CD14-positive monocyte (primary cell): ENCODE measurements around the gene RBM46. TPM values are rescaled to one million over a fixed set of nuclear protein-coding genes. Genes with fewer than 3 reads are reported as not detected.

ENCODE experiments used
- DNase-seq, 3 donors: peaks; one replicate each; pipeline ENCODE4 v3.0.0-alpha.2; 2011 to 2022
- H2AFZ ChIP-seq: 2 replicates; pipeline ENCODE4 v1.6.0; 2012; ENCODE audit warnings: mild to moderate bottlenecking, low read depth, low read length, inconsistent platforms; ENCODE audit not compliant: insufficient read depth, poor library complexity, severe bottlenecking
- H3K27ac ChIP-seq, 2 donors: 1 replicate in 1 of 2; 2 replicates in 1 of 2; pipeline ENCODE4 v1.5.1; 2012 to 2013; ENCODE audit warnings: low read length in 2 of 2, control low read depth in 1 of 2, inconsistent platforms in 1 of 2, low read depth in 1 of 2, mild to moderate bottlenecking in 1 of 2
- H3K27me3 ChIP-seq, 2 donors: one replicate each; pipeline versions ENCODE4 v1.6.0 to v1.6.1; 2011 to 2013; ENCODE audit warnings: low read length in 2 of 2; ENCODE audit not compliant: control insufficient read depth in 2 of 2, insufficient read depth in 2 of 2
- H3K36me3 ChIP-seq, 2 donors: replicated peaks in 1 of 2; 1 replicate in 1 of 2; 2 replicates in 1 of 2; pipeline versions ENCODE4 v1.5.1 to v1.6.1; 2012 to 2013; ENCODE audit warnings: low read length in 2 of 2, control low read depth in 1 of 2, inconsistent platforms in 1 of 2, mild to moderate bottlenecking in 1 of 2; ENCODE audit not compliant: insufficient read depth in 2 of 2, control insufficient read depth in 1 of 2
- H3K4me1 ChIP-seq, 2 donors: 1 replicate in 1 of 2; 2 replicates in 1 of 2; pipeline versions ENCODE4 v1.5.1 to v1.6.1; 2012 to 2013; ENCODE audit warnings: low read length in 2 of 2, control low read depth in 1 of 2, inconsistent platforms in 1 of 2, mild to moderate bottlenecking in 1 of 2, moderate library complexity in 1 of 2; ENCODE audit not compliant: insufficient read depth in 2 of 2, control insufficient read depth in 1 of 2
- H3K4me2 ChIP-seq: replicated peaks from 2 replicates; pipeline ENCODE3; 2012; ENCODE audit warnings: low read length, moderate library complexity, mild to moderate bottlenecking; ENCODE audit not compliant: poor library complexity, severe bottlenecking; ENCODE audit errors: extremely low read depth
- H3K4me3 ChIP-seq, 3 experiments: fragments of 200-600 bp in 1 of 3; sonication (generic) in 1 of 3; replicated peaks in 1 of 3; 1 replicate in 2 of 3; 2 replicates in 1 of 3; pipeline ENCODE4 v1.5.1; 2011 to 2013; ENCODE audit warnings: low read length in 3 of 3, mild to moderate bottlenecking in 3 of 3, control low read depth in 2 of 3, low read depth in 2 of 3, inconsistent platforms in 1 of 3, moderate library complexity in 1 of 3
- H3K79me2 ChIP-seq: 2 replicates; pipeline ENCODE4 v1.6.0; 2012; ENCODE audit warnings: mild to moderate bottlenecking, control low read depth, inconsistent platforms, low read length, moderate library complexity; ENCODE audit not compliant: insufficient read depth
- H3K9ac ChIP-seq: 2 replicates; pipeline ENCODE4 v1.6.0; 2017; ENCODE audit warnings: low read length, mild to moderate bottlenecking; ENCODE audit not compliant: insufficient read depth, poor library complexity, severe bottlenecking
- H3K9me3 ChIP-seq, 2 donors: replicated peaks in 1 of 2; 1 replicate in 1 of 2; 2 replicates in 1 of 2; pipeline versions ENCODE4 v1.5.1 to v1.6.1; 2012 to 2013; ENCODE audit warnings: low read length in 2 of 2, control low read depth in 1 of 2; ENCODE audit not compliant: control insufficient read depth in 1 of 2, insufficient read depth in 1 of 2
- H4K20me1 ChIP-seq: 2 replicates; pipeline ENCODE4 v1.6.0; 2012; ENCODE audit warnings: mild to moderate bottlenecking, low read length, control low read depth, moderate library complexity; ENCODE audit not compliant: insufficient read depth
- H3K27ac Mint-ChIP-seq, 7 donors: one replicate each; pipeline ENCODE4 v1.8.0; 2020; ENCODE audit warnings: mild to moderate bottlenecking in 7 of 7, mixed read lengths in 7 of 7, moderate library complexity in 6 of 7, inconsistent platforms in 2 of 7
- H3K27me3 Mint-ChIP-seq, 3 donors: one replicate each; pipeline ENCODE4 v1.8.0; 2021 to 2022; ENCODE audit warnings: low read depth in 3 of 3, mild to moderate bottlenecking in 3 of 3, mixed read lengths in 3 of 3, moderate library complexity in 3 of 3, inconsistent platforms in 1 of 3
- H3K36me3 Mint-ChIP-seq, 2 donors: one replicate each; pipeline ENCODE4 v1.8.0; 2020; ENCODE audit warnings: mixed read lengths in 2 of 2, inconsistent platforms in 1 of 2, mild to moderate bottlenecking in 1 of 2
- H3K4me1 Mint-ChIP-seq: one replicate; pipeline ENCODE4 v1.8.0; 2020; ENCODE audit warnings: mild to moderate bottlenecking, mixed read lengths
- H3K4me3 Mint-ChIP-seq, 2 donors: one replicate each; pipeline ENCODE4 v1.8.0; 2020; ENCODE audit warnings: mild to moderate bottlenecking in 2 of 2, mixed read lengths in 2 of 2, moderate library complexity in 1 of 2
- H3K9me3 Mint-ChIP-seq, 7 donors: one replicate each; pipeline ENCODE4 v1.8.0; 2020 to 2022; ENCODE audit warnings: mixed read lengths in 7 of 7, mild to moderate bottlenecking in 6 of 7, moderate library complexity in 6 of 7, inconsistent platforms in 2 of 7
- WGBS: methylation state at CpG from one replicate; pipeline ENCODE4 v1.1.5; 2013; ENCODE audit warnings: missing lambda C conversion rate; ENCODE audit not compliant: insufficient coverage; 5-methylcytosine and 5-hydroxymethylcytosine counted together
- intact Hi-C, 2 donors: fragments of 100-400 bp; cut with micrococcal nuclease; formaldehyde crosslinking; loops; one replicate each; pipeline versions ENCODE4 v1.15.0 to v1.15.1; 2023
- polyA plus RNA-seq, 3 donors: library from polyadenylated mRNA; depleted of rRNA in 1 of 3; unstranded in 2 of 3; stranded (reverse) in 1 of 3; fragments of 300-500 nt in 2 of 3; fragments of >200 nt in 1 of 3; fragmentation: Illumina TruSeq in 2 of 3; gene quantifications; 1 replicate in 2 of 3; 2 replicates in 1 of 3; pipeline ENCODE4 v1.2.3, GENCODE V29; 2012 to 2021
- TF ChIP-seq, protein P1 (sequence below): fragments of 200-600 bp; IDR thresholded peaks from one replicate; pipeline ENCODE4 v1.8.0; 2022; ENCODE audit warnings: antibody characterized with exemption, mild to moderate bottlenecking

The RBM46 gene
- polyA plus RNA-seq, 3 donors = 0.04 TPM; not detected in 2

DNA sequence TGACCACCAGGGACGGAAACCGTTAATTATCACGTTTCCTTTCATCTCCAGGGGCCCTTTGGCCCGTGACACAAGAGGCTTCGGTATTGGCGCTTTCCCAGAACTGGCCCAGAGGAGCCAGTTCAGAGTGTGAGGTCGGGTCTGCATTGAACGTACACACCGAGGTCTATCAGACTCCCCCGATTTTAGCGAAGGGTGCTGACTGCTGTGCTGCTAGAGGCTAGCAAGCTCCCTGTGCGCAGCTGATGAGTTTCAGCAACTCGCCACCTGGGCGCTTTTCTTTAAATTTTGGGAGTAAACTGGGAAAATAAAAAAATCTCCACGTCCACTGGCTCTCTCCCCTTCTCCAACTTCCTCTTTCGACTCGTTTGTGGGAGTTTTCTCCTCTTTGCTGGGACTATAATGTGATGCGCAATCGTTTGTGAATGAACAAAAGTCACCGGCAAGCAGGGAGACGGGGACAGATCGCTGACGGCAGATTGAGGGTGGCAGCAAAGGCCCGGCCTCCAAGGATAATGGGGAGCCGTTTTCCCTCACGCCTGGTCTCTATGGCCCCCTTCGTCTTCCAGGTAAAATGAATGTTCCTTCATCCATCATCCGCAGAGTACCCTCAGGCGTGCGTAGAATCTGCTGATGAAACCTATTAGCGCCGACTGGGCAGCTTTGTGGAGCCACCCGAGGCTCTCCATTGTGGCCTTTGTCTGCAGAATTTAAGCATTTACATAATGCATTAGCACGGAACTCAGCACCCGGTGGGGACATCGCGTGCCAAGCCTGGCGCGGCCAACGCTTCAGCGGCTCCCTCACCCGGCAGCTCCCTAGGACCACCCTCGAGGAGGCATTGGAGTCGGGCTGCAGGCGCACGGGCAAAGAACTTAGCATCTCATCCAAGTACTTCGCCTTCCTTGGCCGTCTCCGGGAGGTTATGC is 38.9 kb upstream of the RBM46 start:
- H3K36me3 Mint-ChIP-seq = peaks cover 0 to 2% of the 10 kb centered on the region in 2 donors
- no peak for DNase-seq
- peaks cover 54 to 71% (median 71%) of the 10 kb centered on the region in 3 donors for H3K27me3 Mint-ChIP-seq
- peak overlapping the region in 1 of 7 donors; percentile 11 for H3K27ac Mint-ChIP-seq
- Histone ChIP-seq H3K4me2 (peak overlapping the region; percentile 16), H2AFZ (no peak overlapping the region), H4K20me1 (no peaks in the 10 kb centered on the region), H3K36me3 (no peaks in the 10 kb centered on the region), H3K79me2 (no peaks in the 10 kb centered on the region), H3K9me3 (peaks cover 0 to 11% of the 10 kb centered on the region in 2 donors), H3K27ac (no peak overlapping the region), H3K27me3 (peaks cover 58 to 80% of the 10 kb centered on the region in 2 donors), H3K4me1 (peaks cover 13 to 21% of the 10 kb centered on the region in 2 donors), H3K9ac (no peak overlapping the region), H3K4me3 (no peak overlapping the region)
- intact Hi-C loops = no loop called here
- WGBS = 0% methylated on average over 35 of the region's 49 CpGs
- peak overlapping the region in 1 of 2 donors; percentile 67 for H3K4me3 Mint-ChIP-seq
- TF ChIP-seq, protein P1, sequence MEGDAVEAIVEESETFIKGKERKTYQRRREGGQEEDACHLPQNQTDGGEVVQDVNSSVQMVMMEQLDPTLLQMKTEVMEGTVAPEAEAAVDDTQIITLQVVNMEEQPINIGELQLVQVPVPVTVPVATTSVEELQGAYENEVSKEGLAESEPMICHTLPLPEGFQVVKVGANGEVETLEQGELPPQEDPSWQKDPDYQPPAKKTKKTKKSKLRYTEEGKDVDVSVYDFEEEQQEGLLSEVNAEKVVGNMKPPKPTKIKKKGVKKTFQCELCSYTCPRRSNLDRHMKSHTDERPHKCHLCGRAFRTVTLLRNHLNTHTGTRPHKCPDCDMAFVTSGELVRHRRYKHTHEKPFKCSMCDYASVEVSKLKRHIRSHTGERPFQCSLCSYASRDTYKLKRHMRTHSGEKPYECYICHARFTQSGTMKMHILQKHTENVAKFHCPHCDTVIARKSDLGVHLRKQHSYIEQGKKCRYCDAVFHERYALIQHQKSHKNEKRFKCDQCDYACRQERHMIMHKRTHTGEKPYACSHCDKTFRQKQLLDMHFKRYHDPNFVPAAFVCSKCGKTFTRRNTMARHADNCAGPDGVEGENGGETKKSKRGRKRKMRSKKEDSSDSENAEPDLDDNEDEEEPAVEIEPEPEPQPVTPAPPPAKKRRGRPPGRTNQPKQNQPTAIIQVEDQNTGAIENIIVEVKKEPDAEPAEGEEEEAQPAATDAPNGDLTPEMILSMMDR = no peak
- H3K4me1 Mint-ChIP-seq = peaks cover 19% of the 10 kb centered on the region
- peaks cover 0 to 25% (median 13%) of the 10 kb centered on the region in 7 donors for H3K9me3 Mint-ChIP-seq

DNA sequence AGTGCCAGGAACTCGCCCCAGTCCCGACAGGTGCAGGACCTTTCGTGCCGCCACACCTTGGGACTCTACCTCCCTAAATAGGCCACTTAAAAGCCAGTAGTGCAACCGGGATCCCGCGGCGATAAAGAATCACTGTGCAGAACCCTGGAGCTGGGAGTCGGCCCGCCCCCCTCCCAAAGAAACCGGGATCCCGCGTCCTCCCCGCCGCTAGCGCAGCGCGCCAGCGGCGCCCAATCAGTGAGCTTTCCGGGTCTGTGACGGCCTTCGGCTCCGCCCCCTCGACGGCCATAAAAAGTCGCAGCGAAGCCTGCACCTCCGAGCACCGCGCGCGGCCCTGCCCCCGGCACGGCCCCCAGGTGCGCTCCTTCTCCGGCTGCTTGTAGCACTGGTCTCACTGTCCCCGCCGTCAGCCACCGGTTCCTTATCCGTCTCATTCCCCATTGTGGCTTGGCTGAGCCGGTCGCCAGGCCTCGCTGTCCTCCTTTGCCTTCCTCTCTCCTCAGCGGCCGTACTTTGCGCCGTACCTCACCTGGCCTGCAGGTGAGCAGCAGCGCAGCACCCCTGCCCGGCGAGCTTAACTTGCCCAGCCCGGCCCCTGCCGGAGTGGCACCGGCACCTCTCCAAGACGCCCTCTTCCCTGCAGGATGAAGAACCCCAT is 37.3 kb upstream of the RBM46 start, which contains the start of gene LRAT:
Gene LRAT, plus strand, starts transcription at position 318 of the 658 bp plus-strand sequence. Its CDS starts 327 bp downstream, at position 645.
- Histone ChIP-seq H2AFZ (peak within 1 kb of the TSS; percentile 72), H3K4me3 (peak within 1 kb of the TSS; percentile 28 to 73 (median 29)), H4K20me1 (no peaks in the 10 kb centered on the region), H3K4me1 (peaks cover 13 to 21% of the 10 kb centered on the region in 2 donors), H3K27ac (no peak within 1 kb of the TSS), H3K36me3 (no peaks in the 10 kb centered on the region), H3K27me3 (peaks cover 54 to 91% of the 10 kb centered on the region in 2 donors), H3K9me3 (peaks cover 0 to 11% of the 10 kb centered on the region in 2 donors), H3K4me2 (peak within 1 kb of the TSS; percentile 79), H3K79me2 (no peaks in the 10 kb centered on the region), H3K9ac (no peak within 1 kb of the TSS)
- peaks cover 0 to 25% (median 13%) of the 10 kb centered on the region in 7 donors for H3K9me3 Mint-ChIP-seq
- WGBS = under 1% methylated on average over 47 of the region's 55 CpGs
- H3K4me3 Mint-ChIP-seq = peak within 1 kb of the TSS; percentile 81 to 97
- H3K27me3 Mint-ChIP-seq = peaks cover 54 to 76% (median 74%) of the 10 kb centered on the region in 3 donors
- peaks cover 19% of the 10 kb centered on the region for H3K4me1 Mint-ChIP-seq
- TF ChIP-seq, protein P1 = no peak
- no peak for DNase-seq
- intact Hi-C loops = no loop called here
- H3K36me3 Mint-ChIP-seq = peaks cover 0 to 2% of the 10 kb centered on the region in 2 donors
- peak within 1 kb of the TSS in 2 of 7 donors; percentile 54 to 64 for H3K27ac Mint-ChIP-seq
